A549 (cell line): ENCODE results near the gene PSORS1C1. TPM values are rescaled to one million over a fixed set of nuclear protein-coding genes. Genes with fewer than 3 reads are reported as not detected.
"Not testable (repeated sequence)": the region's sequence is repeated elsewhere in the genome, so short reads cannot be mapped to it uniquely, and the experiment has no call there.

Experiments used
- ATAC-seq, 2 experiments: fragments of 200-7000 bp in 1 of 2; fragments of >200 bp in 1 of 2; cut with Nextera tagmentation in 1 of 2; cut with Tn5 transposase in 1 of 2; 3 replicates each; pipeline versions ENCODE4 v1.8.0 to v1.9.1; 2018 to 2020; ENCODE audit warnings: mild to moderate bottlenecking in 1 of 2, moderate library complexity in 1 of 2
- CTCF ChIA-PET: fragments of 300-600 bp; sonication (Branson Sonifier 250); formaldehyde crosslinking; extraction: SDS; loops from one replicate; lab custom pipeline; 2021; ENCODE audit warnings: antibody characterized with exemption, inconsistent platforms; lab: Yijun Ruan, JAX
- POLR2A ChIA-PET: fragments of 350-600 bp; formaldehyde crosslinking; extraction: SDS; loops from one replicate; lab custom pipeline; 2021; ENCODE audit warnings: antibody characterized with exemption, inconsistent platforms; lab: Yijun Ruan, JAX
- DNase-seq, 2 experiments: peaks; one replicate each; pipeline versions ENCODE4 v3.0.0 to v3.0.0-alpha.2; 2011 to 2016; ENCODE audit warnings: low read depth in 1 of 2, low spot score in 1 of 2
- FAIRE-seq: peaks from 2 replicates; lab custom pipeline; 2011; peaks lifted over from hg19 to GRCh38; lab: Jason Lieb, UNC
- H3K27ac ChIP-seq, 2 experiments: fragments of >200 bp; sonication (Bioruptor Twin); formaldehyde crosslinking; 3 replicates each; pipeline ENCODE4 v1.5.1; 2016 to 2017
- H3K4me1 ChIP-seq: fragments of >200 bp; sonication (Bioruptor Twin); formaldehyde crosslinking; 3 replicates; pipeline ENCODE4 v1.6.1; 2016
- H3K4me2 ChIP-seq: fragments of >200 bp; sonication (Bioruptor Twin); formaldehyde crosslinking; 3 replicates; pipeline ENCODE4 v1.6.1; 2016
- H3K4me3 ChIP-seq: fragments of >200 bp; sonication (Bioruptor Twin); formaldehyde crosslinking; 3 replicates; pipeline ENCODE4 v1.5.1; 2016
- H3K9me3 ChIP-seq: fragments of >200 bp; sonication (Bioruptor Twin); formaldehyde crosslinking; 3 replicates; pipeline ENCODE4 v1.6.1; 2016
- CHD4 ChIP-seq: fragments of 200-600 bp; sonication (generic); IDR thresholded peaks from 2 replicates; pipeline ENCODE4 v1.6.1; 2016; ENCODE audit warnings: antibody characterized with exemption, mild to moderate bottlenecking, borderline replicate concordance
- EHF ChIP-seq: fragments of 250-450 bp; sonication (Bioruptor Pico); IDR thresholded peaks from 2 replicates; pipeline ENCODE4 v1.5.0; 2020; ENCODE audit warnings: mild to moderate bottlenecking
- ELK1 ChIP-seq: fragments of 150-350 bp; IDR thresholded peaks from 2 replicates; pipeline ENCODE4 v1.6.1; 2014; ENCODE audit warnings: low read depth, mild to moderate bottlenecking, low read length
- EP300 ChIP-seq, 2 experiments: fragments of >200 bp; sonication (Bioruptor Twin); formaldehyde crosslinking; IDR thresholded peaks; 2 replicates in 1 of 2; 3 replicates in 1 of 2; pipeline ENCODE4 v1.6.1; 2016 to 2017
- FOSL2 ChIP-seq, 2 experiments: fragments of 450-650 bp in 1 of 2; fragments of >200 bp in 1 of 2; sonication (Bioruptor Twin) in 1 of 2; formaldehyde crosslinking; IDR thresholded peaks; 2 replicates each; pipeline versions ENCODE4 v1.5.0 to v1.6.1; 2016 to 2020; ENCODE audit warnings: mild to moderate bottlenecking in 1 of 2, moderate library complexity in 1 of 2
- HMGXB4 ChIP-seq: fragments of 250-450 bp; sonication (Bioruptor Pico); IDR thresholded peaks from 2 replicates; pipeline ENCODE4 v1.5.0; 2021; ENCODE audit warnings: mild to moderate bottlenecking, moderate library complexity, borderline replicate concordance
- JUN ChIP-seq, 2 experiments: fragments of >200 bp; sonication (Bioruptor Twin); formaldehyde crosslinking; IDR thresholded peaks; 2 replicates in 1 of 2; 3 replicates in 1 of 2; pipeline ENCODE4 v1.6.1; 2016 to 2017
- JUNB ChIP-seq: fragments of >200 bp; sonication (Bioruptor Twin); formaldehyde crosslinking; IDR thresholded peaks from 2 replicates; pipeline ENCODE4 v1.6.1; 2016
- NFE2L2 ChIP-seq: fragments of 150-350 bp; conservative IDR thresholded peaks from 2 replicates; pipeline ENCODE4 v1.6.1; 2014; ENCODE audit warnings: low read length
- NPAS2 ChIP-seq: fragments of 250-450 bp; sonication (Bioruptor Pico); IDR thresholded peaks from 2 replicates; pipeline ENCODE4 v1.8.0; 2022; ENCODE audit warnings: mild to moderate bottlenecking, moderate library complexity, borderline replicate concordance
- REST ChIP-seq: fragments of 200-600 bp; sonication (generic); IDR thresholded peaks from 2 replicates; pipeline ENCODE4 v1.6.1; 2016; ENCODE audit warnings: antibody characterized with exemption, mild to moderate bottlenecking, moderate library complexity
- RFX5 ChIP-seq: fragments of 450-650 bp; IDR thresholded peaks from 2 replicates; pipeline ENCODE4 v1.7.1; 2014; ENCODE audit warnings: antibody characterized with exemption, mild to moderate bottlenecking, moderate library complexity
- WGBS: methylation state at CpG from one replicate; pipeline ENCODE4 v1.1.6; 2017; ENCODE audit errors: missing lambda C conversion rate; 5-methylcytosine and 5-hydroxymethylcytosine counted together
- polyA minus RNA-seq: library from RNA; depleted of rRNA, polyadenylated mRNA; stranded (reverse); fragments of >200 nt; gene quantifications from 2 replicates; pipeline ENCODE4 v1.2.3, GENCODE V29; 2011; rRNA and poly(A)+ RNA removed
- polyA plus RNA-seq, 4 experiments: library from polyadenylated mRNA; depleted of rRNA in 3 of 4; stranded (reverse); fragments of >200 nt; fragmentation: RNase III in 1 of 4; extraction: RNeasy Plus Mini Kit Qiagen cat#74134 plus additional on column Dnase treatment in 1 of 4; gene quantifications; 2 replicates in 3 of 4; 3 replicates in 1 of 4; pipeline ENCODE4 v1.2.3, GENCODE V29; 2011 to 2017
- TF ChIP-seq, protein P1 (sequence below): IDR thresholded peaks from 2 replicates; pipeline ENCODE4 v1.6.1; 2012; ENCODE audit warnings: low read depth, borderline replicate concordance
- TF ChIP-seq, protein P2 (sequence below): IDR thresholded peaks from 2 replicates; pipeline ENCODE4 v1.6.1; 2012
- TF ChIP-seq, protein P3 (sequence below): fragments of 450-650 bp; IDR thresholded peaks from 2 replicates; pipeline ENCODE4 v1.6.1; 2014; ENCODE audit warnings: antibody characterized with exemption

The PSORS1C1 gene, protein sequence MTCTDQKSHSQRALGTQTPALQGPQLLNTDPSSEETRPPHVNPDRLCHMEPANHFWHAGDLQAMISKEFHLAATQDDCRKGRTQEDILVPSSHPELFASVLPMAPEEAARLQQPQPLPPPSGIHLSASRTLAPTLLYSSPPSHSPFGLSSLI
- polyA plus RNA-seq (2011; rRNA removed) (2.3 and 5.8 TPM in 2 replicates), polyA plus RNA-seq (2017; fragmentation: RNase III; extraction: RNeasy Plus Mini Kit Qiagen cat#74134 plus additional on column Dnase treatment) (3.0 to 4.3 TPM (median 4.3 TPM) in 3 replicates), polyA minus RNA-seq (6.4 and 7.4 TPM in 2 replicates)
- 2.2 and 3.1 TPM in 2 replicates for polyA plus RNA-seq (2012; cell fraction: cytosol; rRNA removed)
- polyA plus RNA-seq (2012; cell fraction: nucleus; rRNA removed), result 6.1 and 8.7 TPM in 2 replicates

DNA sequence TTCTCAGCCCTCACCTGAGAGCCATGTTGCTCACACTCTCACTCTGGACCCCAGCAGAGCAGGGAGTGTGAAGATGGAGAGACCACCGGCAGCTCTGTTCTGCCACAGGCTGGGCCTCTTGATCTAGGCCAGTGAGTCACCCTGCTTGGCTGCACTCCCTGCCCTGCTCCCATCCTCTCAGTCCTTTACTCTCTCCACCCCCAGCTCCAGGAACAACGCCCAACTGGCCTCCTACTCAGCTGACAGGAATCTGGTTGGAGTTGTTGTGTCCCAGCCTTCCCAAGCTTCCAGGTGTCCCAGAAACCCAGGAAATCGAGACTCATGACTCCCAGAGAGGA is at the start of gene PSORS1C1:
PSORS1C1 (plus strand) TSS at position 260 of the 338 bp plus-strand sequence. CDS start 14,833 bp downstream, outside the sequence.
- ATAC-seq (peak; percentile 96 to 97), DNase-seq (peak; percentile 73 to 81), FAIRE-seq (no peak)
- TF ChIP-seq HMGXB4 (CRISPR knock-in tag) (no peak), CHD4 (no peak), EHF (no peak), FOSL2 (IDR thresholded peaks at IDR 0.05) (no peak), FOSL2 (CRISPR knock-in tag; IDR thresholded peaks at IDR 0.05) (peak; percentile 74), ELK1 (no peak), NFE2L2 (no peak), JUN (IDR thresholded peaks at IDR 0.05) (peak in 1 of 2 experiments; percentile 40; a peak in 1 of 5 replicates), REST (no peak), RFX5 (no peak), EP300 (IDR thresholded peaks at IDR 0.05) (no peak)
- TF ChIP-seq, protein P1, sequence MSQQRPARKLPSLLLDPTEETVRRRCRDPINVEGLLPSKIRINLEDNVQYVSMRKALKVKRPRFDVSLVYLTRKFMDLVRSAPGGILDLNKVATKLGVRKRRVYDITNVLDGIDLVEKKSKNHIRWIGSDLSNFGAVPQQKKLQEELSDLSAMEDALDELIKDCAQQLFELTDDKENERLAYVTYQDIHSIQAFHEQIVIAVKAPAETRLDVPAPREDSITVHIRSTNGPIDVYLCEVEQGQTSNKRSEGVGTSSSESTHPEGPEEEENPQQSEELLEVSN, result no peak
- TF ChIP-seq, protein P2, sequence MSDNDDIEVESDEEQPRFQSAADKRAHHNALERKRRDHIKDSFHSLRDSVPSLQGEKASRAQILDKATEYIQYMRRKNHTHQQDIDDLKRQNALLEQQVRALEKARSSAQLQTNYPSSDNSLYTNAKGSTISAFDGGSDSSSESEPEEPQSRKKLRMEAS, result no peak
- 0% methylated on average over 2 of the region's 3 CpGs for WGBS
- peak within 1 kb of the TSS; percentile 87 for H3K4me2 ChIP-seq
- no peaks in the 10 kb centered on the region for H3K9me3 ChIP-seq
- peak within 1 kb of the TSS; percentile 40 for H3K4me3 ChIP-seq
- H3K27ac ChIP-seq, result peak within 1 kb of the TSS; percentile 92 to 93
- H3K4me1 ChIP-seq, result peaks cover 16% of the 10 kb centered on the region
- ChIA-PET CTCF (interaction anchor here (0.6 to 4.0 kb wide), 20 partner anchors 9 to 287 kb away, joined by 3 to 31 read pairs (median 4); partner anchors contain the start of gene VARS2), POLR2A (interaction anchor here (0.6 to 1.3 kb wide), 7 partner anchors 11 to 426 kb away, joined by 3 to 6 read pairs (median 4); partner anchors contain the start of gene GTF2H4)

GRCh38 chr6:31065556-31065955 is 49.0 kb upstream of the PSORS1C1 start:
- no peak for ATAC-seq
- Histone ChIP-seq H3K4me2 (no peak overlapping the region), H3K27ac (no peak overlapping the region), H3K4me1 (no peaks in the 10 kb centered on the region)
- no peak for FAIRE-seq
- TF ChIP-seq EP300 (IDR thresholded peaks at IDR 0.05) (no peak), JUNB (no peak), NPAS2 (CRISPR knock-in tag) (no peak)
- TF ChIP-seq, protein P3, sequence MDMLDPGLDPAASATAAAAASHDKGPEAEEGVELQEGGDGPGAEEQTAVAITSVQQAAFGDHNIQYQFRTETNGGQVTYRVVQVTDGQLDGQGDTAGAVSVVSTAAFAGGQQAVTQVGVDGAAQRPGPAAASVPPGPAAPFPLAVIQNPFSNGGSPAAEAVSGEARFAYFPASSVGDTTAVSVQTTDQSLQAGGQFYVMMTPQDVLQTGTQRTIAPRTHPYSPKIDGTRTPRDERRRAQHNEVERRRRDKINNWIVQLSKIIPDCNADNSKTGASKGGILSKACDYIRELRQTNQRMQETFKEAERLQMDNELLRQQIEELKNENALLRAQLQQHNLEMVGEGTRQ, result no peak
- TF ChIP-seq, all 56 proteins: peak for 0
- CTCF ChIA-PET, result interaction anchor here (8.3 kb wide), 1 partner anchor 150 kb away, joined by 143 read pairs; the partner anchor contains the start of gene VARS2
- Histone ChIP-seq H3K9me3 (no peaks in the 10 kb centered on the region), H3K4me3 (no peak overlapping the region)
- POLR2A ChIA-PET, result no interaction called here
- 61% methylated on average over 2 of the region's 2 CpGs for WGBS
- DNase-seq, result no peak

DNA sequence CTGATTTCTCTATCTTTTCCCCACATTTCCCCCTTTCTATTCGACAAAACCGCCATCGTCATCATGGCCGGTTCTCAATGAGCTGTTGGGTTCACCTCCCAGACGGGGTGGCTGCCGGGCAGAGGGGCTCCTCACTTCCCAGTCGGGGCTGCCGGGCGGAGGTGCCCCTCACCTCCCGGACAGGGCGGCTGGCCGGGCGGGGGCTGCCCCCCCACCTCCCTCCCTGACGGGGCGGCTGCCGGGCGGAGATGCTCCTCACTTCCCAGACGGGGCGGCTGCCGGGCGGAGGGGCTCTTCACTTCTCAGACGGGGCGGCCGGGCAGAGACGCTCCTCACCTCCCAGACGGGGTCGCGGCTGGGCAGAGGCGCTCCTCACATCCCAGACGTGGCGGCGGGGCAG is 47.6 kb upstream of the PSORS1C1 start:
- H3K4me3 ChIP-seq, ATAC-seq, FAIRE-seq, DNase-seq, POLR2A ChIA-PET, H3K27ac ChIP-seq, H3K4me1 ChIP-seq, H3K9me3 ChIP-seq, H3K4me2 ChIP-seq: not testable (repeated sequence)
- WGBS, result 100% methylated on average over 2 of the region's 32 CpGs
- CTCF ChIA-PET, result interaction anchor here (1.1 to 8.3 kb wide), 2 partner anchors 13 to 152 kb away, joined by 3 to 143 read pairs; partner anchors contain the start of gene VARS2

DNA sequence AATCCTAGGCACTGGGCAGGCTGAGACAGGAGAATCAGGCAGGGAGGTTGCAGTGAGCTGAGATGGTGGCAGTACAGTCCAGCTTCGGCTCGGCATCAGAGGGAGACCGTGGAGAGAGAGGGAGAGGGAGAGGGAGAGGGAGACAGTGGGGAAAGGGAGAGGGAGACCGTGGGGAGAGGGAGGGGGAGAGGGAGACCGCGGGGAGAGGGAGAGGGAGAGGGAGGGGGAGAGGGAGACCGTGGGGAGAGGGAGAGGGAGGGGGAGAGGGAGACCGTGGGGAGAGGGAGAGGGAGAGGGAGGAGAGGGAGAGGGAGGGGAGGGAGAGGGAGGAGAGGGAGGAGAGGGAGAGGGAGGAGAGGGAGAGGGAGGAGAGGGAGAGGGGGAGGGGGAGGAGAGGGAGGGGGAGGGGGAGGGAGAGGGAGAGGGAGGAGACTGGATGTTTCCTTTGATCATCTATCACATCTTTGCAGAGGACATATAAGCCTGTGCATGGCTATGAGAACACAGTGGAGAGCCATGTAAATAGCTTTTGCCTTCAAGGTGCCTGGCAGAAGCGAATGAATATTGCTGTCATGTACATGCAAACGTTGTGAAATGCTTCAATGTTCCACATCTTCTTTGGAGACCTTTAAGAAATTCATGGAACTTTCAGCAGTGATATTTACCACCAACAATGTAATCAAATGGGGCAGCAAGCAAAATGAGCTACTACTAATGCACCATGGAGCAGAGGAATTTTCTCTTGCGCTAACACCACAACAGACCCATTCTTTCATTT is 46.5 kb upstream of the PSORS1C1 start:
- H3K4me2 ChIP-seq, FAIRE-seq, ATAC-seq, DNase-seq, H3K9me3 ChIP-seq, POLR2A ChIA-PET, H3K27ac ChIP-seq, H3K4me3 ChIP-seq: not testable (repeated sequence)
- H3K4me1 ChIP-seq, result peaks cover 11% of the 10 kb centered on the region
- CTCF ChIA-PET, result interaction anchor here (1.1 to 8.3 kb wide), 14 partner anchors 7 to 338 kb away, joined by 3 to 143 read pairs (median 6); partner anchors contain the start of genes GTF2H4, MUC22, MUCL3 and SFTA2
- WGBS, result 82% methylated on average over 6 of the region's 11 CpGs
